HepG2 (cell line): ENCODE measurements around the gene ZNF865. TPM values are rescaled to one million over a fixed set of nuclear protein-coding genes. Genes with fewer than 3 reads are reported as not detected.

Experiments used
- CHCHD3 ChIP-seq: sonication (generic); formaldehyde crosslinking; IDR thresholded peaks from 2 replicates; pipeline ENCODE4 v1.8.0; 2022; ENCODE audit warnings: mild to moderate bottlenecking, missing genetic modification reagents, moderate library complexity
- GATAD2A ChIP-seq: IDR thresholded peaks from 2 replicates; pipeline ENCODE4 v1.6.1; 2016
- HNRNPLL ChIP-seq: fragments of 200-400 bp; formaldehyde crosslinking; IDR thresholded peaks from 2 replicates; pipeline ENCODE4 v1.6.1; 2017; ENCODE audit warnings: mild to moderate bottlenecking, low read depth, low read length; ENCODE audit not compliant: poor library complexity, severe bottlenecking
- MXD3 ChIP-seq: IDR thresholded peaks from 2 replicates; pipeline ENCODE4 v1.6.1; 2016; ENCODE audit warnings: mild to moderate bottlenecking, missing biosample characterization, missing genetic modification reagents
- NFYC ChIP-seq: IDR thresholded peaks from 2 replicates; pipeline ENCODE4 v1.6.1; 2016; ENCODE audit warnings: missing genetic modification reagents, missing compliant biosample characterization
- NRL ChIP-seq: sonication (generic); formaldehyde crosslinking; IDR thresholded peaks from 2 replicates; pipeline ENCODE4 v1.5.0; 2020; ENCODE audit warnings: missing genetic modification reagents, mild to moderate bottlenecking, moderate library complexity, borderline replicate concordance
- PAX8 ChIP-seq: sonication (generic); formaldehyde crosslinking; IDR thresholded peaks from 2 replicates; pipeline ENCODE4 v1.8.0; 2022; ENCODE audit warnings: mild to moderate bottlenecking, missing genetic modification reagents, borderline replicate concordance
- SMAD9 ChIP-seq: sonication (generic); formaldehyde crosslinking; IDR thresholded peaks from 2 replicates; pipeline ENCODE4 v1.5.1; 2020; ENCODE audit warnings: mild to moderate bottlenecking, missing genetic modification reagents
- SRY ChIP-seq: sonication (generic); formaldehyde crosslinking; IDR thresholded peaks from 2 replicates; pipeline ENCODE4 v1.8.0; 2022; ENCODE audit warnings: mild to moderate bottlenecking, missing genetic modification reagents
- TOE1 ChIP-seq: sonication (generic); formaldehyde crosslinking; IDR thresholded peaks from 2 replicates; pipeline ENCODE4 v1.4.0; 2020; ENCODE audit warnings: mild to moderate bottlenecking, missing genetic modification reagents
- TP53 ChIP-seq: sonication (generic); formaldehyde crosslinking; conservative IDR thresholded peaks from 2 replicates; pipeline ENCODE4 v1.4.0; 2020; ENCODE audit warnings: missing genetic modification reagents
- YEATS4 ChIP-seq: sonication (generic); formaldehyde crosslinking; IDR thresholded peaks from 2 replicates; pipeline ENCODE4 v1.4.0; 2020; ENCODE audit warnings: missing genetic modification reagents, borderline replicate concordance
- ZBTB42 ChIP-seq: sonication (generic); formaldehyde crosslinking; IDR thresholded peaks from 2 replicates; pipeline ENCODE4 v1.5.0; 2020; ENCODE audit warnings: mild to moderate bottlenecking, missing genetic modification reagents
- ZFP36L1 ChIP-seq: sonication (generic); formaldehyde crosslinking; IDR thresholded peaks from 2 replicates; pipeline ENCODE4 v1.8.0; 2022; ENCODE audit warnings: mild to moderate bottlenecking, missing genetic modification reagents, moderate library complexity
- ZGPAT ChIP-seq: IDR thresholded peaks from 2 replicates; pipeline ENCODE4 v1.6.1; 2016; ENCODE audit warnings: mild to moderate bottlenecking
- ZIK1 ChIP-seq: sonication (generic); formaldehyde crosslinking; IDR thresholded peaks from 2 replicates; pipeline ENCODE4 v1.5.0; 2020; ENCODE audit warnings: mild to moderate bottlenecking, low read depth, missing genetic modification reagents, borderline replicate concordance
- ZNF24 ChIP-seq: fragments of 450-650 bp; IDR thresholded peaks from 2 replicates; pipeline ENCODE4 v1.6.1; 2017; ENCODE audit warnings: antibody characterized with exemption, mild to moderate bottlenecking
- ZNF326 ChIP-seq: sonication (generic); formaldehyde crosslinking; IDR thresholded peaks from 2 replicates; pipeline ENCODE4 v1.4.0; 2020; ENCODE audit warnings: missing genetic modification reagents, borderline replicate concordance
- ZNF354B ChIP-seq: sonication (generic); formaldehyde crosslinking; IDR thresholded peaks from 2 replicates; pipeline ENCODE4 v1.8.0; 2022; ENCODE audit warnings: mild to moderate bottlenecking, missing genetic modification reagents
- ZNF503 ChIP-seq: sonication (generic); formaldehyde crosslinking; IDR thresholded peaks from 2 replicates; pipeline ENCODE4 v1.4.0; 2020; ENCODE audit warnings: missing genetic modification reagents
- ZNF678 ChIP-seq: sonication (generic); formaldehyde crosslinking; IDR thresholded peaks from 2 replicates; pipeline ENCODE4 v1.4.0; 2020; ENCODE audit warnings: mild to moderate bottlenecking, missing genetic modification reagents
- ZNF7 ChIP-seq: IDR thresholded peaks from 2 replicates; pipeline ENCODE4 v1.6.1; 2016; ENCODE audit warnings: missing biosample characterization, missing genetic modification reagents
- ZNF784 ChIP-seq: sonication (generic); formaldehyde crosslinking; IDR thresholded peaks from 2 replicates; pipeline ENCODE4 v1.5.1; 2020; ENCODE audit warnings: missing genetic modification reagents, mild to moderate bottlenecking, borderline replicate concordance
- ZNF883 ChIP-seq: sonication (generic); formaldehyde crosslinking; IDR thresholded peaks from 2 replicates; pipeline ENCODE4 v1.5.1; 2020; ENCODE audit warnings: mild to moderate bottlenecking, missing genetic modification reagents; ENCODE audit errors: not compliant biosample characterization
- polyA plus RNA-seq, 8 experiments: library from polyadenylated mRNA; depleted of rRNA in 3 of 8; stranded (reverse) in 7 of 8; unstranded in 1 of 8; fragments of >200 nt; fragmentation: Illumina TruSeq in 4 of 8; extraction: Trizol in 4 of 8; gene quantifications; 2 replicates each; pipeline versions ENCODE4 v1.2.1 to v1.2.3, GENCODE V29; 2011 to 2016; ENCODE audit warnings: low read depth in 4 of 8, missing spikeins in 1 of 8, mixed read lengths in 1 of 8; ENCODE audit not compliant: insufficient read depth in 1 of 8
- total RNA-seq, 5 experiments: library from RNA; depleted of rRNA; stranded (reverse); fragments of >200 nt; fragmentation: Illumina TruSeq; extraction: Trizol; gene quantifications; 2 replicates each; pipeline ENCODE4 v1.2.3, GENCODE V29; 2016; ENCODE audit warnings: low read depth in 1 of 5
- TF ChIP-seq, protein P1 (sequence below): IDR thresholded peaks from 2 replicates; pipeline ENCODE4 v1.6.1; 2012; ENCODE audit warnings: inconsistent platforms

Gene ZNF865
- total and polyA plus RNA-seq, 2 of the 13 experiments (the other 11 are each of a cell fraction or from before 2014, with no cell fraction given), result 0.93 to 1.0 TPM

GRCh38 chr19:55653651-55654322 lies 48.3 kb downstream of the ZNF865 start (continued):
- TF ChIP-seq YEATS4 (CRISPR knock-in tag) (peak; percentile 46; the same call in 1 of the 2 replicates), ZNF883 (CRISPR knock-in tag) (peak; percentile 69), HNRNPLL (peak; percentile 84), ZNF7 (CRISPR knock-in tag) (no peak), NFYC (CRISPR knock-in tag) (no peak), TOE1 (CRISPR knock-in tag) (peak; percentile 25; the same call in 1 of the 2 replicates), TP53 (no peak), GATAD2A (CRISPR knock-in tag) (peak; percentile 59), ZGPAT (CRISPR knock-in tag) (peak; percentile 82), ZNF784 (CRISPR knock-in tag) (no peak), PAX8 (CRISPR knock-in tag) (no peak), ZFP36L1 (CRISPR knock-in tag) (no peak), SMAD9 (CRISPR knock-in tag) (no peak), CHCHD3 (CRISPR knock-in tag) (no peak), ZIK1 (CRISPR knock-in tag) (peak; percentile 80; the same call in 1 of the 2 replicates), ZNF326 (CRISPR knock-in tag) (no peak), ZNF354B (CRISPR knock-in tag) (no peak), NRL (peak; percentile 40; the same call in 1 of the 2 replicates), SRY (0 out of 2 replicates have a peak, but pooled peaks have one; percentile 15), ZBTB42 (CRISPR knock-in tag) (peak; percentile 35; the same call in 1 of the 2 replicates), ZNF678 (CRISPR knock-in tag) (0 out of 2 replicates have a peak, but pooled peaks have one; percentile 54), ZNF503 (CRISPR knock-in tag) (no peak), MXD3 (no peak; the same call in 1 of the 2 replicates), ZNF24 (peak; percentile 39; the same call in 1 of the 2 replicates)
- TF ChIP-seq, protein P1, sequence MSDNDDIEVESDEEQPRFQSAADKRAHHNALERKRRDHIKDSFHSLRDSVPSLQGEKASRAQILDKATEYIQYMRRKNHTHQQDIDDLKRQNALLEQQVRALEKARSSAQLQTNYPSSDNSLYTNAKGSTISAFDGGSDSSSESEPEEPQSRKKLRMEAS, result peak; percentile 73; the same call in 1 of the 2 replicates
